Activated T-helper 1 cell treated with Interleukin-2 at 50 U/mL for 16 hours (primary cell): ENCODE data around the gene SLAMF6.
"Not testable (repeated sequence)": the region's sequence is repeated elsewhere in the genome, so short reads cannot be mapped to it uniquely, and the experiment has no call there.

Source experiments
- DNase-seq: peaks from one replicate; pipeline ENCODE4 v3.0.0-alpha.2; 2020; ENCODE audit warnings: low read depth

The SLAMF6 gene

DNA sequence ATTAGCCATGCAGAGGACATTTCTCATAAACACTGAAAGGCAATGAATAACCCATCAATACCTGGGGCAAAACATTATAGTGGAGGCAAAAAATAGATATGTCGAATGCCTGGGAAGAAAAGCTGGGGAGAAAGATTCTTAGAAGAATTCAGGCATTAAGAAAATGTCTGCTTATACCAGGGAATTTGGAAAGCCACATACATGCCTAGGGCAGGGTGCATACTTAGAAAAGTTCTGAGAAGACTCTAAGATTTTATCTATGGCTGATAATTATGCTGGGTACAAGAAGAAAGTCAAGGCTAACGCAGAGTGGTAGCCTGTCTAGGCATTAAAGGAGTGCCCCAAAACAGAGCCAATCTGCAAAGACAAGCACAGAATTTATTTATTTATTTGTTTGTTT is 18.4 kb downstream of the SLAMF6 start:
- DNase-seq, result no peak

DNA sequence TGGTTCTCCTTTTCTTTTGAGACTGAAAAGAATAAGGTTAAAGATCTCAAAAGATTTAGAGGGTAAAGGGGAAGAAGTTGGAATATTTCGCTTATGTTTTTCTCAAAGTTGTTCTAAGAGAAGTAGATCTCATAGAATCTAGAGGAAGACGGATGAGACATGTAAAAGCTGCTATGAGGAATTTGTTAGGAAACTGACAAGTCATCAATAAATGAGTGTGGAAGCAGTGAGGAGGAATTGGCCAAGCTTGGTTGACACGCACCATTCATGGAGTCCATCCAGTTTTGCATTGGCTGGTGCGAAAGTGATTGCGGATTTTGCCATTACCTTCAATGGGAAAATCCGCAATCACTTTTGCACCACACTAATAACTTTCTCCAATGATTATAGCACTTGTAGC is 20.0 kb downstream of the SLAMF6 start:
- no peak for DNase-seq

GRCh38 chr1:160500321-160500990 is 22.6 kb downstream of the SLAMF6 start:
- DNase-seq, result no peak

GRCh38 chr1:160499631-160500030 is 23.4 kb downstream of the SLAMF6 start:
- DNase-seq, result no peak

DNA sequence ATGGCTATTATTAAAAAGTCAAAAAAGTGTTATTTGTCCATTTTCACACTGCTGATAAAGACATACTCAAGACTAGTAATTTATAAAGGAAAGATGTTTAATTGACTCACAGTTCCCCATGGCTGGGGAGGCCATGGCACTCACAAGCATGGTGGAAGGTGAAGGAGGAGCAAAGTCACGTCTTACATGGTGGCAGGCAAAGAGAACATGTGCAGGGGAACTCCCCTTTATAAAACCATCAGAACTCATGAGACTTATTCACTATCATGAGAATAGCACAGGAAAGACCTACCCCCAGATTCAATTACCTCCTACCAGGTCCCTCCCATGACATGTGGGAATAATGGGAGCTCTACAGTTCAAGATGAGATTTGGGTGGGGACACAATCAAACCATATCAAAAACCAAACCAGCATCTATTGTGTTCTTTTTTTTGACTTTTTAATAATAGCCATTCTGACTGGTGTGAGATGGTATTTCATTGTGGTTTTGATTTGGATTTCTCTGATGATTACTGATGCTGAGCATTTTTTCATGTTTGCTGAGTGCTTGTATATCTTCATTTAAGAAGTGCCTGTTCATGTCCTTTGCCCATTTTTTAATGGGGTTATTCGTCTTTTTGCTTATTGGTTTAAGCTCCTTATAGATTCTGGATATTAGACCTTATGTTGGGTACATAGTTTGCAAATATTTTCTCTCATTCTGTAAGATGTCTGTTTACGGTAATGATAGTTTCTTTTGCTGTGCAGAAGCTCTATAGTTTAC is 24.6 kb downstream of the SLAMF6 start:
- not testable (repeated sequence) for DNase-seq

DNA sequence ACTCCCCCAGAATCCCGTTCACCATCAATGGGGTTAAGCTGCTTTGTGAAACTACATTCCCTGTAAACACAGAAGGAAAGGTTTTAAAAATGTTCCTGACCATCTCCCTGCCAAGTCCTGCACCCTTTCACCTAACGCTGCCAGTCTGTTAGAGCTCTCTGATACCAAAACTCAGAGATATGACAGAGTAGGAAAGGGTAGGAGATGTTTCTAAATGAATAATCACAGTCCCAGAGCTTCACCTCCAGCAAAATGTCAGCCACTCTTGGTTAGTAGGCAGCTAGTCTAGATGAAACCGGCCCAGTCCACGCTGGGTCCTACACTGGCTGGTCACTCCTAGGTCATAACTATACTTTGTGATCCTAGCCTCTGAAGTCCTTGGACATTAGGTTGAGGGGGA is 26.7 kb downstream of the SLAMF6 start:
- no peak for DNase-seq

GRCh38 chr1:160494620-160495019 is 28.4 kb downstream of the SLAMF6 start:
- DNase-seq, result no peak

DNA sequence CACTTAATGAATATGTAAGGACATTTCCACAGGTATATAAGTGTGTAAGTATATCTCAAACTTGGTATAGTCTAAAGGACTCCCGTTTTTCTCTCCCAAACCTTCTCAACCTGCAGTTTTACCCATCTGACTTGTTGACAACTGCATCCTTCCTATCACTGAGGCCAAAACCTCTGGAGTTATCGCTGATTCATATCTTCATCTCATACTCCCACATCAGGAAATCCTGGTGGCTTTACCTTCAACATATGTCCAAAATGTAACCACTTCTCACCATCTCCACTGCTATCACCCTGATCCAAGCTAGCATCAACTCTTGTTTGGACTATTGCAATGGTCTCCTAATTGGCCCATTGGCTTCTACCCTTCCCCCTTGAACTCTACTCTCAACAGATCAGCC is 30.4 kb downstream of the SLAMF6 start:
- DNase-seq, result no peak

- no peak for DNase-seq
These were observed 31.1 kb downstream of the SLAMF6 start for GRCh38 chr1:160491981-160492380.

- DNase-seq, result no peak
These were observed 32.0 kb downstream of the SLAMF6 start for GRCh38 chr1:160491017-160491416.

DNA sequence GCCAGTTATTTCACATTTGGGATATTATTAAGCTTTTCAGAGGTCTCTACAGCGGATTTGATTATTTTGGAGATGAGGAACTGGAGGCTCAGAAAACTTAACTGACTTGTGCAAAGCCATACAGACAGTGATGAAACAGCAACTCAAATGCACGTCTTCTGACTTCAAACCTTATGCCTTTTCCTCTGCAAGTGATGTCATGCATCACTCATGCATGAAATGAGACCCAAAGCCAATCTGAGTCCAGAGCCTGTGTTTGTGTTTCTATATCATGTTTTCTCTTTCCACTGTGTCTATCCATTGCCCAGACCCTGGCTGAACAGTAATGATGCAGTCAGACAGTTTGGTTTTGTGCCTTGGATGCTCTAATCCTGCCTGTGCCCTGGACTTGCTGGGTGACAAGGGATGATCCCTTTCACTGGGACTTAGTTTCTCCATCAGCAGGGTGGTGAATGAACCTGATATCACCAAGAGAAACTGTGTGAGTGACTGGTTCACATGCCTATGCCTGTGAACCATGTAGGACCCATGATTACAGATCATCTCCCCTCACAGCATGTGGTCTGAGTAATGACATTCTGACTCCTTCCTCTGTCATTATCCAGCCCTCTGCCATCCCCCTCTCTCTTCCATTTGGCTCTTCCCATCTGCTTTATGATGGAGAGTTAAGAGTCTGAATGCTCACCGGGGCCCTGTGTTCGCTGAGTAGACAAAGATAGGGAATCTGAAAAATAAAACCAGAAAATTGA is 33.4 kb downstream of the SLAMF6 start:
- DNase-seq, result no peak

DNA sequence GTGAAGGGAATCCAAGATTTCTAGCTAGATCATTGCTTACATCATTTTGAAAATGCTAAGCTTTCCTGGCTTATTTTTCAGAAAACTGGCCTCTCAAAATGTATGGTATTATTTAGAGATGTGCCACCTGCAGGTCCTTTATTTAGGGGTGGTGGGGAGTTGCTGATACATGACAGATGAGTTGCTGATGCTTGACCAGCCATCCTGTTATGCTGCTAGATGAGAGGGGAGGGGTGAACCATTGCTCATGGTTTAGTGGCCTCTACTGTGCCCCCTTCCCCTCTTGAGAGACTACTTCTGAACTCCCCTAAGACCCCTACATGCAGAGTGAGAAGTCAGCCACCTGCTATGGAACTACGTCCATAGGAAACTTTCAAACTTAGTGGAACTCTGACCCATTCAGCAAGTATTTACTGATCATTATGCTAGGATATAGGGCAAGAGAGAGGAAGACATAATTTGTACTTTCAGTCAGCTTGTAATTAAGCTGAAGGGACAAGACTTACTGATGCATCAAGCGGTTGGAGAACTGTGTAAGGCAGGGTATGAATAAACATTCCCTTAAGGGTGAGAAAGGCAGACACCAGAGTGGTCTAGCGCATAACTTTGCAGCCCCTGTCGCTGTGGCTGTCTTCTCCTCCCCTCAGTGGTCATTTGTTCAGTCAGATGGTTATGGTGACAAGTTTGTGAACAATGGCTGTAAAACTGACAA is 34.6 kb downstream of the SLAMF6 start:
- no peak for DNase-seq

GRCh38 chr1:160486453-160486852 is 36.6 kb downstream of the SLAMF6 start:
- no peak for DNase-seq

DNA sequence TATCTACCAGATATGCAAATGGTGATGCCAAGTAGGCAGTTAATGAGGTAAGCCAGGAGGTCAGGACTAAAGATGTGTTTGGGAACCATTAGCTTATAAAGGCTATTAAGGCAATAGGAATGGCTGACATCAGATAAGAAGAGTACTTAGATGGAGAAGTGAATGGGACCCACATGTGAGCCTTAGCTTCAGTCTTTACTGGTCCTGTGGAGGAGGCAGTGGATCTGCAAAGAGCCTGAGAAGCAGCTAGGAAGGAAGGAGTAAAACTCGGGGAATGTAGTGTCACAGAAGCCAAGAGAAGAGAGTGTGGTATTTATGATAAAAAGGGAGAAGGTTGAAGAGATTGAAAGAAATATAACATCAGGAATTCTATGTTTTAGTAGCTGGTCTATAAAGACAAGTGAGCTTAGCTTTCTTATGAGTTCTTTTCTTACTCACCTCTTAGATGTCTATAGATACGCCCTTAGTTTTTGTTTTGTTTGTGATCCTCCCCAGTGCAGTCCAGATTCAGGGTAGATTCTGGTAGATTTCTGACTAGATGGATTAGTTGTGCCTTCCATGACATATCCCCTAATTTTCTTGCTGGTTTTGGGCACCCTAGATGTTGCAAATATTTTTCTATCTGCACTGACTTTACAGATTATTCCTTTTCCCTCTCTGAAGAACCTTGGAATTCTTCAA is 39.4 kb downstream of the SLAMF6 start:
- DNase-seq, result no peak

DNA sequence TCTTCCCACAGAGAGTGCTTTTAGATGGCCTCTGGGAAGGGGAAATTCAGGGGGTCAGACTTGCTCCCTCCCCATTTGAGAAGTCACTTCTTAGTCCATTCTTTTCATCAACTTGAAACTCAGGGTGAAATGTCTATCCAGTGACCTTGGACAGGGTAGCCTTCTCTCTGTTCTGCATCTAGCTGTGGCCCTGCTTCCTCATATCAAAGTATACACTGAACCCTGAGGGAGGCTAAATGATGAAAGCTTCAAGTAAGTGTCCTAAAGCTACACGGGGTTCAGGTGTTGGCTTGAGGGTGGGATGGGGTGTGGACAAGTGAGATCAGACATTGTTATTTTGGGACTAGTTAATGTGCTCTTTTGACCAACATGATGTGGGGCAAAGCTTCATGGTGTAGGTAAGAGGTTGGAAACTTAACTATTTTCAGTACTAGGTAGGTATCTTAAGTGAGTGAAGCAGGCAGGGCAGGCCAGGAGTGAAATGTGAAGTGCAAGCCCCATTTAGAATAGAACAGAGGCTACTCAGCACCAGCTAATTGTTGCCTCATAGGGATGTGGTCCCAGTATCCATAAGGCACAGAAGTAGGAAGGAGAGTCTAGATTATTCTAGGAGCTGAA is 41.0 kb downstream of the SLAMF6 start:
- no peak for DNase-seq

- peak; percentile 34 for DNase-seq
These were observed 42.3 kb downstream of the SLAMF6 start for GRCh38 chr1:160480781-160481180.

- not testable (repeated sequence) for DNase-seq
These were observed 44.0 kb downstream of the SLAMF6 start for GRCh38 chr1:160479091-160479490.

DNA sequence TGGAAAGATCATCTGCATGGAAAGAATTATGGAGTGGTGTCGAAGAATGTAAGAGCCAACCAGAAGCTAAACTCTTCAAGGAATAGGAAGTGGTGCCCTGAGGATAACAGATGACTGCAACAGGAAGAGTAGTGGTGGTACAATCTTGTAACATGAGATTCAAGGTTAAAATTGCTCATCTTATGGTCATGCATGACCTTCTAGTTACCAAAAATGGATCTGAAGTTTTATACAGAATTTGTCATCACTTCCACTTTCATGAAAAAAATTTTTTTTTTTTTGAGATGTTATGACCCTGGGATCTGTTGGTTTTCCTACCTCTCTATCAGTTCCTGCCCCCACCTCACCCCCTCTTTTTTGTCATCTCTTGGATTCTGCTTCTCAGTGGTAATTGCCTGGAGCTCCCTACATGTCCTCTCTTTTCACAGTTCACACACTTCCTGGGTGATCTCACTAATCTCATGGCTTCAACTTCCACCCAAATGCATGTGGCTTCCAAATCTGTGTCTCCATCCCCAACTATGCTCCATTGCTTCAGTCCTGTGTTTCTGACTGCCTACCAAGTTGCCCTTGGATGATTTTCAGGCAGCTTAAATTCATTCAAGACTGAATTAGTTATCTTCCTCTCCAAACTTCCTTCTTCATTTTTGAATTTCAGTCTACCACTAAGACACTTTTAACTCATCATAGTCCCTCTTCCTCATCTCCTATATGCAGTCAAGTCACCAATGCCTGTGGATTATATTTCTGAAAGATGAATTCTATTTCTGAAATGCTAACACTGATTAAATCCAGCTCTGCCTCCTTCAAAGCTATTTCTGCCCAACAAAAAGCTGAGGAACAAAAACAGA is 48.4 kb downstream of the SLAMF6 start:
- no peak for DNase-seq

- DNase-seq, result no peak
These were observed 50.9 kb downstream of the SLAMF6 start for GRCh38 chr1:160472112-160472511.

DNA sequence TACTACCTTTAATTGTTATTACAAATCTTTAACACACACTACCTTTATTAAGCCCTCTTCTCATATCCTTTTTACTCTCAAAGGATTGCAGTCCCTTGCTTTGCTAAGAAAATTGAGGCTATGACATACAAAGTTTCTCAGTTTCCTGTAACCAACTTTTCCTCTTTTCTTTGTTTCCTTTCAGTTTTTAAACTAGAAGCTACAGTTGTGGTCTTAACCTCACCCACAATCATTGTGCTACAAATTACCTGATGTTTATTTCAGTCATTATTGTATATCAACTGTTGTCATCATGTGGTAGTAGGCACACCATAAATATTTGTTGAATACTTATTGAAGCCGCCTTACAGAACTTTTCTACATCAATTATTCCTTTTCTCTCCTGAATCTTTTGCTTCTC is 51.8 kb downstream of the SLAMF6 start:
- no peak for DNase-seq
